ENCODE results near the gene TOPBP1. TPM values are rescaled to one million over a fixed set of nuclear protein-coding genes. Genes with fewer than 3 reads are reported as not detected.
"Not testable (repeated sequence)": the region's sequence is repeated elsewhere in the genome, so short reads cannot be mapped to it uniquely, and the experiment has no call there.

The TOPBP1 gene
- total RNA-seq, 2 experiments from 2014 or later, result 96.1 to 98.7 TPM

DNA sequence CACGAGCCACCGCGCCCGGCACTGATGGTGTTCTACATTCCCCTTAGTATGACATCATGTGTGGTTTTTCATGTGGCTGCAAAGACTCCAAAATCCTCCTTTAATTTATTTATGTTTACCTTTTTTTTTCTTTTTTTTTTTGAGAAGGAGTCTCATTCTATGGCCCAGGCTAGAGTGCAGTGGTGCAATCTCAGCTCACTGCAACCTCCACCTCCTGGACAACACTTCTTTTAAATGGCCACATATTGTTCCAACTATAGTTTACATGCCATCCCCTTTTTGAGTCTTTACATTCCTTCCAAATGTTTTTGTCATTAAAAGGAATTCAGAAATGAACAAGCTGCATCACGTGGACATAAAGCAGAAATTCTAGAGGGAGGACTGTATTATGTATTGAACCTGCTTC is 98.6 kb downstream of the TOPBP1 start:
- no peak for ATAC-seq
- Mint-ChIP-seq H3K4me1 (ENCODE audit: low read depth) (no peaks in the 10 kb centered on the region), H3K36me3 (ENCODE audit: low read depth) (no peaks in the 10 kb centered on the region), H3K4me3 (no peak overlapping the region), H3K27me3 (ENCODE audit: low read depth) (no peaks in the 10 kb centered on the region), H3K9me3 (ENCODE audit: insufficient read depth) (no peaks in the 10 kb centered on the region), H3K27ac (no peak overlapping the region)
- ChIA-PET CTCF (interaction anchor here (0.7 to 1.1 kb wide), 4 partner anchors 9 to 112 kb away, joined by 3 read pairs; partner anchors contain the start of gene CDV3), POLR2A (interaction anchor here (2.6 kb wide), 1 partner anchor 10 kb away, joined by 13 read pairs; the partner anchor contains the start of gene CDV3)
- no peak for DNase-seq

DNA sequence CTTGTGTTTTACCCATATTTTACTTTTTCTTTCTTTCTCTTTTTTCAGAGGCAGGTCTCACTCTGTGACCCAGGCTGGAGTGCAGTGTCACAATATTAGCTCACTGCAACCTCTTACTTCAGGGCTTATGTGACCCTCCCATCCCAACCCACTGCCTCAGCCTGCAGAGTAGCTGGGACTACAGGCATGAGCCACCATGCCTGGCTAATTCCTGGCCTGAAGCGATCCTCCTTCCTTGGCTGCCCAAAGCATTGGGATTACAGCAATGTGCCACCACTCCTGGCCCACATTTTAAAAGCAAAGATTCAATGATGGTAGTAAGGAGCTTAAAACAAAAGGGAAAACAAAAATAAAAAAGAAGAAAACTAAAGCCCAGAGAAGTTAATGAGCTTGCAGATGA is 99.4 kb downstream of the TOPBP1 start:
- no peaks in the 10 kb centered on the region for H3K27me3 Mint-ChIP-seq (ENCODE audit: low read depth)
- no peaks in the 10 kb centered on the region for H3K36me3 Mint-ChIP-seq (ENCODE audit: low read depth)
- DNase-seq, result no peak

DNA sequence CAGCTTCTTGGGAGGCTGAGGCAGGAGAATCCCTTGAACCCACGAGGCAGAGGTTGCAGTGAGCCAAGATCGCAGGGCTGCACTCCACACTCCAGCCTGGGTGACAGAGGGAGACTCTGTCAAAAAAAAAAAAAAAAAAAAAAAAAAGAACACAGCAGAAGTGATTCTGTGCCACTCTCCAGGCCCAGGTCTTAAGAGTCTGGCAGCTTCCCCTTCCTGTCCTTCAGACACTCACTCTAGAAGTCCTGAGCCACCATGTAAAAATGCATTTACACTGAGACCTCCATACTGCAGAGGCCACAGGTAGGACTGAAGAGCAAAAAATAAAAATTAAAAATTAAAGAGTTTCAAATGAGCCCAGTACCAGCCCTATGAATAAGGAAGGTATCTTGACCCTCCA is 100.1 kb downstream of the TOPBP1 start:
- Mint-ChIP-seq H3K9me3 (ENCODE audit: insufficient read depth) (no peaks in the 10 kb centered on the region), H3K27me3 (ENCODE audit: low read depth) (no peaks in the 10 kb centered on the region), H3K4me3 (no peak overlapping the region), H3K36me3 (ENCODE audit: low read depth) (no peaks in the 10 kb centered on the region), H3K27ac (no peak overlapping the region), H3K4me1 (ENCODE audit: low read depth) (no peaks in the 10 kb centered on the region)
- no peak for DNase-seq
- ChIA-PET CTCF (no interaction called here), POLR2A (interaction anchor here (2.6 kb wide), 1 partner anchor 11 kb away, joined by 13 read pairs; the partner anchor contains the start of gene CDV3)
- no peak for ATAC-seq

More for the DNA sequence above, 99.4 kb downstream of the TOPBP1 start:
- H3K27ac Mint-ChIP-seq, result no peak overlapping the region
- H3K9me3 Mint-ChIP-seq (ENCODE audit: insufficient read depth), result no peaks in the 10 kb centered on the region
- POLR2A ChIA-PET, result interaction anchor here (2.6 kb wide), 1 partner anchor 11 kb away, joined by 13 read pairs; the partner anchor contains the start of gene CDV3
- CTCF ChIA-PET, result interaction anchor here (1.1 kb wide), 1 partner anchor 11 kb away, joined by 3 read pairs; the partner anchor contains the start of gene CDV3
- no peaks in the 10 kb centered on the region for H3K4me1 Mint-ChIP-seq (ENCODE audit: low read depth)
- H3K4me3 Mint-ChIP-seq, result no peak overlapping the region
- ATAC-seq, result no peak

DNA sequence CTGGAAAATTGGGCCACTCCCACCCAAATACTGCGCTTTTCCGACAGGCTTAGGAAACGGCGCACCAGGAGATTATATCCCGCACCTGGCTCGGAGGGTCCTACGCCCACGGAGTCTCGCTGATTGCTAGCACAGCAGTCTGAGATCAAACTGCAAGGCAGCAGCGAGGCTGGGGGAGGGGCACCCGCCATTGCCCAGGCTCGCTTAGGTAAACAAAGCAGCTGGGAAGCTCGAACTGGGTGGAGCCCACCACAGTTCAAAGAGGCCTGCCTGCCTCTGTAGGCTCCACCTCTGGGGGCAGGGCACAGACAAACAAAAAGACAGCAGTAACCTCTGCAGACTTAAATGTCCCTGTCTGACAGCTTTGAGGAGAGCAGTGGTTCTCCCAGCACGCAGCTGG is 110.2 kb downstream of the TOPBP1 start:
- CTCF ChIA-PET, POLR2A ChIA-PET, ATAC-seq: not testable (repeated sequence)

More for the DNA sequence above, 110.2 kb downstream of the TOPBP1 start:
- H3K27ac Mint-ChIP-seq; H3K27me3 Mint-ChIP-seq (ENCODE audit: low read depth); H3K4me3 Mint-ChIP-seq; H3K4me1 Mint-ChIP-seq (ENCODE audit: low read depth); H3K36me3 Mint-ChIP-seq (ENCODE audit: low read depth); DNase-seq; H3K9me3 Mint-ChIP-seq (ENCODE audit: insufficient read depth): not testable (repeated sequence)

Other genes with a start within 250 kb of the TOPBP1 start
- 100 to 1,000 TPM; 195 TPM for gene CDV3, start 88.3 kb downstream of the TOPBP1 start, total RNA-seq
- gene TF, start 84.5 kb upstream of the TOPBP1 start, total RNA-seq, result under 1 TPM; 0.03 to 0.05 TPM
- 10 to 100 TPM; 45.3 to 48.1 TPM for gene SRPRB, start 143.9 kb upstream of the TOPBP1 start, total RNA-seq
- gene RAB6B, start 233.9 kb upstream of the TOPBP1 start, total RNA-seq, result 1 to 10 TPM in 1 of 2 experiments, under 1 TPM in 1; 0.68 to 1.2 TPM